Renal cortical epithelial cell (primary cell): ENCODE results near the gene RLIM. TPM values are rescaled to one million over a fixed set of nuclear protein-coding genes. Genes with fewer than 3 reads are reported as not detected.
A peak's percentile ranks its signal among the peaks of the same experiment; 100 is the strongest.
"Not testable (repeated sequence)": the region's sequence is repeated elsewhere in the genome, so short reads cannot be mapped to it uniquely, and the experiment has no call there.

ENCODE experiments used
- DNase-seq: peaks from one replicate; pipeline ENCODE4 v3.0.0-alpha.2; 2011; ENCODE audit warnings: low read depth
- total RNA-seq: library from RNA; depleted of rRNA; stranded (reverse); fragments of >200 nt; gene quantifications from 2 replicates; pipeline ENCODE4 v1.2.3, GENCODE V29; 2014

RLIM gene
- total RNA-seq, result 70.5 and 80.4 TPM in 2 replicates

GRCh38 chrX:74614093-74614909, at the start of gene RLIM:
RLIM (minus strand) TSS chrX:74614624; CDS start chrX:74595977, 18,647 bp downstream.
- DNase-seq, result peak; percentile 88

- DNase-seq, result no peak
Observed at GRCh38 chrX:74656079-74656745, 41.8 kb upstream of the RLIM start.

- DNase-seq, result not testable (repeated sequence)
Observed at GRCh38 chrX:74654953-74655352, 40.5 kb upstream of the RLIM start.

GRCh38 chrX:74636749-74637314, 22.4 kb upstream of the RLIM start:
- DNase-seq, result no peak

- peak; percentile 41 for DNase-seq
Observed at GRCh38 chrX:74613370-74614092, 893 bp downstream of the RLIM start.

- DNase-seq, result no peak
Observed at GRCh38 chrX:74606799-74607198, 7.6 kb downstream of the RLIM start.

- DNase-seq, result no peak
Observed at GRCh38 chrX:74606342-74606741, 8.1 kb downstream of the RLIM start.

GRCh38 chrX:74603040-74603439, 11.4 kb downstream of the RLIM start:
- DNase-seq, result no peak

- no peak for DNase-seq
Observed at GRCh38 chrX:74602142-74602541, 12.3 kb downstream of the RLIM start.

- peak; percentile 23 for DNase-seq
Observed at GRCh38 chrX:74593593-74593992, 20.8 kb downstream of the RLIM start.

GRCh38 chrX:74585766-74586165, 28.7 kb downstream of the RLIM start:
- DNase-seq, result no peak

GRCh38 chrX:74579597-74580198, 34.7 kb downstream of the RLIM start:
- DNase-seq, result peak; percentile 78

GRCh38 chrX:74578137-74578536, 36.3 kb downstream of the RLIM start:
- DNase-seq, result no peak

GRCh38 chrX:74557378-74557777, 57.0 kb downstream of the RLIM start:
- no peak for DNase-seq

- no peak for DNase-seq
Observed at GRCh38 chrX:74551934-74552333, 62.5 kb downstream of the RLIM start.

- DNase-seq, result peak; percentile 54
Observed at GRCh38 chrX:74550295-74550802, 64.1 kb downstream of the RLIM start.

GRCh38 chrX:74546984-74547383, 67.4 kb downstream of the RLIM start:
- DNase-seq, result no peak

- no peak for DNase-seq
Observed at GRCh38 chrX:74545880-74546523, 68.4 kb downstream of the RLIM start.

- peak; percentile 38 for DNase-seq
Observed at GRCh38 chrX:74540635-74541249, 73.7 kb downstream of the RLIM start.

- DNase-seq, result no peak
Observed at GRCh38 chrX:74536832-74537371, 77.5 kb downstream of the RLIM start.
